Nephron progenitor cell (in vitro differentiated cells): ENCODE measurements around the gene HSPB6.
A peak's percentile ranks its signal among the peaks of the same experiment; 100 is the strongest.

Experiments used
- DNase-seq: peaks from one replicate; pipeline ENCODE4 v3.0.0; 2021
- H3K27ac Mint-ChIP-seq: 2 replicates; pipeline ENCODE4 v1.8.0; 2021; ENCODE audit warnings: mild to moderate bottlenecking, moderate library complexity, mixed read lengths
- H3K27me3 Mint-ChIP-seq: 2 replicates; pipeline ENCODE4 v1.8.0; 2021; ENCODE audit warnings: mild to moderate bottlenecking, low read depth, mixed read lengths; ENCODE audit not compliant: poor library complexity
- H3K36me3 Mint-ChIP-seq: 2 replicates; pipeline ENCODE4 v1.8.0; 2021; ENCODE audit warnings: low read depth, mixed read lengths
- H3K4me1 Mint-ChIP-seq: 2 replicates; pipeline ENCODE4 v1.8.0; 2021; ENCODE audit warnings: mixed read lengths
- H3K4me3 Mint-ChIP-seq: 2 replicates; pipeline ENCODE4 v1.8.0; 2021; ENCODE audit warnings: mild to moderate bottlenecking, moderate library complexity, mixed read lengths
- H3K9me3 Mint-ChIP-seq: 2 replicates; pipeline ENCODE4 v1.8.0; 2021; ENCODE audit warnings: mild to moderate bottlenecking, moderate library complexity, mixed read lengths
- TF ChIP-seq, protein P1 (sequence below): fragments of 200-600 bp; sonication (generic); IDR thresholded peaks from 2 replicates; pipeline ENCODE4 v1.5.0; 2021; ENCODE audit warnings: antibody characterized with exemption

HSPB6 gene

DNA sequence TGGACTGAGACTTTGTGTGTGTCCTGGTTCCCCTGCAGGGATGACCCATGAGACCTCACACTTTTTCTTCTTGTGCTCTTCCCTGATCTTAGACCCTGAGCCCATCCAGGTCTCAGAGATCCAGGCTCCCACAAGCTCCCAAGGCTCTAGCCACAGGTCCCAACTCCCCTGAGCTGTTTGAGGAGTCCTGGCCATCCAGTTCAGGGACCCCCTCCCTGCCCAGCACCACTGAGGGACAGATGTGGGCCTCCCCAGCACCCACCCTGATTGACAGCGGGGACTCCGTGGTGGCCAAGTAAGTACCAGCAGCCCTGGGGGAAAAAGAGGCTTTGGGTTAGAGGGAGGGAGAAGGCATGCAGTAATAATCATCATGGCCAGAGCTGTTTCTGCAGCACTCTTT lies 2.9 kb upstream of the HSPB6 start:
- H3K27me3 Mint-ChIP-seq: peaks cover 12% of the 10 kb centered on the region
- H3K9me3 Mint-ChIP-seq: no peaks in the 10 kb centered on the region
- TF ChIP-seq, protein P1, sequence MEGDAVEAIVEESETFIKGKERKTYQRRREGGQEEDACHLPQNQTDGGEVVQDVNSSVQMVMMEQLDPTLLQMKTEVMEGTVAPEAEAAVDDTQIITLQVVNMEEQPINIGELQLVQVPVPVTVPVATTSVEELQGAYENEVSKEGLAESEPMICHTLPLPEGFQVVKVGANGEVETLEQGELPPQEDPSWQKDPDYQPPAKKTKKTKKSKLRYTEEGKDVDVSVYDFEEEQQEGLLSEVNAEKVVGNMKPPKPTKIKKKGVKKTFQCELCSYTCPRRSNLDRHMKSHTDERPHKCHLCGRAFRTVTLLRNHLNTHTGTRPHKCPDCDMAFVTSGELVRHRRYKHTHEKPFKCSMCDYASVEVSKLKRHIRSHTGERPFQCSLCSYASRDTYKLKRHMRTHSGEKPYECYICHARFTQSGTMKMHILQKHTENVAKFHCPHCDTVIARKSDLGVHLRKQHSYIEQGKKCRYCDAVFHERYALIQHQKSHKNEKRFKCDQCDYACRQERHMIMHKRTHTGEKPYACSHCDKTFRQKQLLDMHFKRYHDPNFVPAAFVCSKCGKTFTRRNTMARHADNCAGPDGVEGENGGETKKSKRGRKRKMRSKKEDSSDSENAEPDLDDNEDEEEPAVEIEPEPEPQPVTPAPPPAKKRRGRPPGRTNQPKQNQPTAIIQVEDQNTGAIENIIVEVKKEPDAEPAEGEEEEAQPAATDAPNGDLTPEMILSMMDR: no peak
- no peak overlapping the region for H3K27ac Mint-ChIP-seq
- H3K4me1 Mint-ChIP-seq: peaks cover 35% of the 10 kb centered on the region
- no peak for DNase-seq
- H3K36me3 Mint-ChIP-seq: peaks cover 23% of the 10 kb centered on the region
- H3K4me3 Mint-ChIP-seq: peak overlapping the region; percentile 91

DNA sequence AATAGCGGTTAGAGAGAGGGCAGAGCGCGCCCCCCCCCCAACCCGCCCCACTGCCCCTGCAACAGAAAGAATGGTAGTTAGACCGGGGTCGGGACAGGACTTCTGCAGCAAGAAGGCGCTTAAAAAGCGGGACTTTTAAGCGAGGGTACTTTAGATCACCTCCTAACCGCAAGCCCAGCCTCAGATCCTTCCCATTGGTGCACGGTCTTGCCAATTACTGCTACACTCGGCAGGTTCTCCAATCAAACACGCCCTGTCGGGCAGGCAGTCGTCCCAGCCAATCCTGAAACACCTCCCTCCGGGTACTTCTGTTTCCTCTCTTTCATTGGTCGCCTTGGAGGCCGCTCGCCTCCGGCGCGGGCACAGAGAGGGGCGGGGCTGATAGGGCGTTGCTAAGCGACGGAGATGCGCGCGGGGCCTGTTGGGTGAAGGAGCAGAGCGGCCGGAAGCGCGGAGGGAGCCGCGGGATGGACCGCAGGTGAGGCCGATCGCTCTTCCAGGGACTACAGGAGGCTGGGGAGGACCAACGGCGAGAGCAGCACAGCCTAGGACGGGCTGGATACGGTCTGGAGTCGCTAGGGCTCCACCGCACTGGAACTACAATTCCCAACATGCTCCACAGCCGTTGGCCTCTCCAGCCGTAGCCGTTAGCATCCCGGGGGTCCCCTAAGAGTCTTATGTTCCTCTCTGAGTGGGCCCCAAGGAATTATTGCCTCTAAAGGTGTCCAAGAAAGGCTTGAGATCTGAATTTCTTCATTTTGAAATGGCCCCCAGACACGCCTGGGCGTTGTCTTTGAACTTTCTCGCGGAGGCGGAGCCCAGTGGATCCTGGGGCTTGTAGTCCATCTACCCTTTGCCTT lies 1.1 kb upstream of the HSPB6 start, which contains the start of gene PROSER3:
Gene PROSER3 (plus strand): TSS at position 428 of the 860 bp plus-strand sequence. CDS start 40 bp downstream, at position 468.
- H3K36me3 Mint-ChIP-seq: peaks cover 23% of the 10 kb centered on the region
- H3K4me1 Mint-ChIP-seq: peaks cover 36% of the 10 kb centered on the region
- TF ChIP-seq, protein P1: no peak
- peak within 1 kb of the TSS; percentile 91 for H3K4me3 Mint-ChIP-seq
- no peaks in the 10 kb centered on the region for H3K9me3 Mint-ChIP-seq
- peak within 1 kb of the TSS; percentile 79 for H3K27ac Mint-ChIP-seq
- H3K27me3 Mint-ChIP-seq: peaks cover 17% of the 10 kb centered on the region
- DNase-seq: peak; percentile 97

DNA sequence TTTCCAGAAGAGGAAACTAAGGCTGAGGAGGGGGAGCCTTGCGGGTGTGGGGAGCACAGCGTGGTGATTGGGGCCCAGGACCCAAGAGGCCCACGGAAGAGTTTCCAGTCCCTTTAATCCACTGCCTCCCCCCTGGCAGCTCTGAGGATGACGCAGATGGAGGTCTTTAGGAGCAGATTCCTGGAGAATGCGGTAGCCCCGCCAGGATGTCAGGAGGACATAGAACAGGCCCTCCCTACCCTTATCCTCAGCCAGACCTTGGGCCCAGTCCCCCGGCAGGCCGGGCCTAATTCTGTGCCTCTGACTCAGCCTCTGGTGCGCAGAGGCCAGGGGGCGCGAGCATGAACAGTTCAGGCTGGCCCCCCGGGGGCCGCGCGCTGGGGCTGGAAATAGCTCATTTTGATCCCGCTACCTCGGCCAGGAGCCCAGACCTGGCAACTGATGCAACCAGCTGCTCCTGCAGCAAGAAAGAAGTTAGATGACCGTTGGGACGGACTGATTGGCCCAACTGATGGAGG lies 461 bp upstream of the HSPB6 start:
- peak overlapping the region; percentile 91 for H3K4me3 Mint-ChIP-seq
- H3K4me1 Mint-ChIP-seq: peaks cover 36% of the 10 kb centered on the region

DNA sequence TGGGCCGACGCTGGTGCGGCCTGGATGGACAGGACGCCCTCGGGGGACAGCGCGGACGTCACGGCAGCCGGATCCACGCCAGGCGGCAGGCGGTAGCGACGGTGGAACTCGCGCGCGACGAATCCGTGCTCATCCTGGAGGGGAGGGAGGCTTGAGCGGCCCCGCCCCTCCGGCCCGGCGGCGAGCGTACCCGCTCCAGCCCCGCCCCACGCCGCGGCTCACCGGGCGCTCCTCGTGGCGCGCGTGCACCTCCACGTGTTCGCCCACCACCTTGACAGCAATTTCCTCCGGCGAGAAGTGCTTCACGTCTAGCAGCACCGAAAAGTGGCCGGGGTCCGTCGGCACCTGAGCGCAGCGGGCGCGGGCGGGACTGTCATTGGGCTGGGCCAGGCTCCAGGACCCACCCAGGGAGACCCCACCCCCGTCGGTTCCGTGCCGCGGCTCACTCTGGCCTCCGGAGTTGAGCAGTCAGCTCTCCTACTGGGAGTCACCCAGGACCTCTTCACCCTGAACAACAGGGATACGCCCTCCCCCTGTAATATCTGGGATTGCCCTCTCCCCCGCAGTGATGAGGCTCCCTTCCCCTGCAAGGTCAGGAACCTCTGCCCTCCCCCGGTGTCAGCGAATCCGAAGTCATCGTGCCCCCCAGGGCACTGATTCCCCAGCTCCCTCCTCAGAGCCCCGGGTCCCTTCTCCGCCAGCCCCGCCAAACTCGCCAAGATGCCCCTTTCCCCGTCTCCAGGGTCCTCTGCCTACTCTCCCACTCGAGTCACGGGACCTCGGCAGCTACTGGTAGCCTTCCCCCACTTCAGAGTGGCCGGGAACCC lies 1.1 kb downstream of the HSPB6 start:
- TF ChIP-seq, protein P1: no peak
- Mint-ChIP-seq H3K36me3 (peaks cover 12% of the 10 kb centered on the region), H3K9me3 (no peaks in the 10 kb centered on the region), H3K4me1 (peaks cover 36% of the 10 kb centered on the region), H3K27me3 (peaks cover 17% of the 10 kb centered on the region), H3K4me3 (peak overlapping the region; percentile 75), H3K27ac (no peak overlapping the region)
- DNase-seq: peak; percentile 53

More for the DNA sequence above, 461 bp upstream of the HSPB6 start:
- Mint-ChIP-seq H3K36me3 (peaks cover 22% of the 10 kb centered on the region), H3K27ac (peak overlapping the region; percentile 79), H3K9me3 (no peaks in the 10 kb centered on the region), H3K27me3 (peaks cover 17% of the 10 kb centered on the region)
- TF ChIP-seq, protein P1: no peak
- peak; percentile 29 for DNase-seq

DNA sequence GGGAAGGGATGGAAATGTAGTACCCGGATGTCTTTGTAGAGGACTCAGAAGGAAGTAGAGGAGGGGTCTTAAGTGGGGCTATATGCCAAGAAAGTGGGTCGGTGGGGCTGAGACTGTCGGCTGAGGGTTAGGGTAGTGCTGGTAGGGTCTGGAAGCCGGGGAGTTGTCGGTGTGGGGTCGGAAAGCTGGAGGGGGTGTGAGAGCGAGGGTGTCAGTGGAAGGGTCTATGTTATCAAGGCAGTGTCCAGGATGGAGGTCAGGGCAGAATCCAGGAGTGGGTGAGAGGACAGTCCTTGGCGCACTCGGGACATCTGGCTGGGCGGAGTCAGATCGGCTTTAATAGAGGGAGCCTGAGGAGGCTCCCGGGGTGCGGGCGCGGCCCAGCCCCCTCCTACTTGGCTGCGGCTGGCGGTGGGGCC lies 1.7 kb downstream of the HSPB6 start:
- Mint-ChIP-seq H3K27ac (peak overlapping the region; percentile 78), H3K36me3 (peaks cover 11% of the 10 kb centered on the region), H3K27me3 (peaks cover 17% of the 10 kb centered on the region), H3K4me1 (peaks cover 36% of the 10 kb centered on the region), H3K4me3 (peak overlapping the region; percentile 60), H3K9me3 (no peaks in the 10 kb centered on the region)
- DNase-seq: no peak
- TF ChIP-seq, protein P1: no peak
